ENCODE results near the gene WDFY1. TPM values are rescaled to one million over a fixed set of nuclear protein-coding genes. Genes with fewer than 3 reads are reported as not detected.

WDFY1 gene
- total RNA-seq: 67.2 and 77.0 TPM in 2 replicates

- Mint-ChIP-seq H3K27ac (peak within 1 kb of the TSS; percentile 88), H3K27me3 (no peaks in the 10 kb centered on the region), H3K9me3 (no peaks in the 10 kb centered on the region), H3K4me1 (peaks cover 58% of the 10 kb centered on the region), H3K4me3 (peak within 1 kb of the TSS; percentile 95), H3K36me3 (ENCODE audit: low read depth) (peaks cover 17% of the 10 kb centered on the region)
- ChIA-PET CTCF (no interaction called here), POLR2A (interaction anchor here (0.5 to 3.1 kb wide), 9 partner anchors 9 to 641 kb away, joined by 3 to 27 read pairs (median 8); partner anchors contain the start of genes AP1S3, CUL3 and MRPL44)
- TF ChIP-seq, protein P1, sequence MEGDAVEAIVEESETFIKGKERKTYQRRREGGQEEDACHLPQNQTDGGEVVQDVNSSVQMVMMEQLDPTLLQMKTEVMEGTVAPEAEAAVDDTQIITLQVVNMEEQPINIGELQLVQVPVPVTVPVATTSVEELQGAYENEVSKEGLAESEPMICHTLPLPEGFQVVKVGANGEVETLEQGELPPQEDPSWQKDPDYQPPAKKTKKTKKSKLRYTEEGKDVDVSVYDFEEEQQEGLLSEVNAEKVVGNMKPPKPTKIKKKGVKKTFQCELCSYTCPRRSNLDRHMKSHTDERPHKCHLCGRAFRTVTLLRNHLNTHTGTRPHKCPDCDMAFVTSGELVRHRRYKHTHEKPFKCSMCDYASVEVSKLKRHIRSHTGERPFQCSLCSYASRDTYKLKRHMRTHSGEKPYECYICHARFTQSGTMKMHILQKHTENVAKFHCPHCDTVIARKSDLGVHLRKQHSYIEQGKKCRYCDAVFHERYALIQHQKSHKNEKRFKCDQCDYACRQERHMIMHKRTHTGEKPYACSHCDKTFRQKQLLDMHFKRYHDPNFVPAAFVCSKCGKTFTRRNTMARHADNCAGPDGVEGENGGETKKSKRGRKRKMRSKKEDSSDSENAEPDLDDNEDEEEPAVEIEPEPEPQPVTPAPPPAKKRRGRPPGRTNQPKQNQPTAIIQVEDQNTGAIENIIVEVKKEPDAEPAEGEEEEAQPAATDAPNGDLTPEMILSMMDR (IDR thresholded peaks at IDR 0.05): no peak
- ATAC-seq (ENCODE audit: low read depth) (peak; percentile 94), DNase-seq (peak; percentile 80)
- intact Hi-C loops (cut with micrococcal nuclease): loop anchor here (1.0 to 2.0 kb wide), 5 partner anchors 12 to 640 kb away; partner anchors contain the start of genes CUL3 and MRPL44
These were observed at the start of gene WDFY1 for GRCh38 chr2:223944703-223945531. TSS of gene WDFY1 (minus strand) at chr2:223945335. CDS start at chr2:223945284, 51 bp downstream.

DNA sequence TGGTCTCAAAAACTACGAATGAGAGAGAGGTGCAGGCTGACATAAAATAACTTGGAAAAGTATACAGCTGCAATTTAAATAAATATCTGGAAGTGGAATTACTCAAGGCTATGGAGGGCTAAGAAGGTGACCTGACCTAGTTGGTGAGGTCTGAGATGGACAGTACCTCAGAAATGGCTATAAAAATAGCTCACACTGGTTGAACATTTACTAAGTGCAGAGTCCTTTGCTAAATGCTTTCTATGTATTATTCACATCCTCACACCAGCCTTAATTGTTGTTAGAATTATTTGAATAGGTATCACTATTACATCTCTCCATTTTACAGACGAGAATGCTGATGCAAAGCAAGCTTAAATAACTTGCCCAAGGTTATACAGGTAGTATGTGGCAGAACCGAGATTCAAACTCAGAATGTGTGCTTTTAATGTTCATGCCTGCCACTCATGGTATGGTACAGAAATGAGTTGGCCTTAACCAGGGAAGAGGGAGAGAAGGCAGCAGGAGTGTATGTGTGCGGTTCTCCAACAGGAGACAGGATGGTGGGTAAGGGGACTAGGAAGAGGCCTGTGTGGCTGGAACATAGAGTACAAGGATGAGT, 49.5 kb upstream of the WDFY1 start:
- Mint-ChIP-seq H3K27me3 (no peaks in the 10 kb centered on the region), H3K4me1 (no peaks in the 10 kb centered on the region), H3K27ac (no peak overlapping the region), H3K4me3 (no peak overlapping the region), H3K36me3 (ENCODE audit: low read depth) (no peaks in the 10 kb centered on the region), H3K9me3 (no peaks in the 10 kb centered on the region)
- ChIA-PET CTCF (interaction anchor here (0.9 to 8.0 kb wide), 12 partner anchors 8 to 655 kb away, joined by 3 to 210 read pairs (median 4); no protein-coding TSS in a partner anchor), POLR2A (no interaction called here)
- intact Hi-C loops (cut with micrococcal nuclease): loop anchor here (5.0 to 10.0 kb wide), 2 partner anchors 780 to 1022 kb away; no protein-coding TSS in a partner anchor
- ATAC-seq (ENCODE audit: low read depth): no peak
- TF ChIP-seq, protein P1 (IDR thresholded peaks at IDR 0.05): no peak
- no peak for DNase-seq

- intact Hi-C loops (cut with micrococcal nuclease): loop anchor here (1.0 to 10.0 kb wide), 7 partner anchors 23 to 1021 kb away; no protein-coding TSS in a partner anchor
- ATAC-seq (ENCODE audit: low read depth) (peak; percentile 67), DNase-seq (no peak)
- Mint-ChIP-seq H3K4me3 (no peak overlapping the region), H3K27ac (no peak overlapping the region), H3K27me3 (no peaks in the 10 kb centered on the region), H3K36me3 (ENCODE audit: low read depth) (no peaks in the 10 kb centered on the region), H3K4me1 (no peaks in the 10 kb centered on the region), H3K9me3 (no peaks in the 10 kb centered on the region)
- POLR2A ChIA-PET: interaction anchor here (0.6 to 1.5 kb wide), 2 partner anchors 9 to 291 kb away, joined by 4 to 9 read pairs; no protein-coding TSS in a partner anchor
- TF ChIP-seq, protein P1 (IDR thresholded peaks at IDR 0.05): no peak
- CTCF ChIA-PET: interaction anchor here (0.6 to 8.0 kb wide), 36 partner anchors 9 to 770 kb away, joined by 3 to 210 read pairs (median 4); no protein-coding TSS in a partner anchor
These were observed 48.6 kb upstream of the WDFY1 start for GRCh38 chr2:223993634-223994232.

- no peak overlapping the region for H3K4me3 Mint-ChIP-seq
- ATAC-seq (ENCODE audit: low read depth): no peak
- H3K27me3 Mint-ChIP-seq: peaks cover 7% of the 10 kb centered on the region
- H3K27ac Mint-ChIP-seq: no peak overlapping the region
- POLR2A ChIA-PET: no interaction called here
- H3K9me3 Mint-ChIP-seq: no peaks in the 10 kb centered on the region
- CTCF ChIA-PET: interaction anchor here (0.6 to 8.0 kb wide), 3 partner anchors 10 to 451 kb away, joined by 3 to 210 read pairs (median 3); no protein-coding TSS in a partner anchor
- DNase-seq: no peak
- intact Hi-C loops (cut with micrococcal nuclease): loop anchor here (5.0 to 10.0 kb wide), 2 partner anchors 783 to 1019 kb away; no protein-coding TSS in a partner anchor
- TF ChIP-seq, protein P1 (IDR thresholded peaks at IDR 0.05): no peak
- no peaks in the 10 kb centered on the region for H3K4me1 Mint-ChIP-seq
- no peaks in the 10 kb centered on the region for H3K36me3 Mint-ChIP-seq (ENCODE audit: low read depth)
These were observed 46.5 kb upstream of the WDFY1 start for GRCh38 chr2:223991611-223992010.
